K562 (cell line): ENCODE results near the gene GNB2. TPM values are rescaled to one million over a fixed set of nuclear protein-coding genes. Genes with fewer than 3 reads are reported as not detected.

Source experiments
- COPS2 ChIP-seq: fragments of 450-650 bp; conservative IDR thresholded peaks from 2 replicates; pipeline ENCODE4 v1.6.1; 2016; ENCODE audit warnings: mild to moderate bottlenecking, moderate library complexity
- ELF1 ChIP-seq: fragments of 200-800 bp; sonication (Bioruptor generic); IDR thresholded peaks from 2 replicates; pipeline ENCODE4 v1.6.1; 2016; ENCODE audit warnings: missing genetic modification characterization, missing compliant biosample characterization
- FOXK1 ChIP-seq: sonication (generic); formaldehyde crosslinking; IDR thresholded peaks from 2 replicates; pipeline ENCODE4 v1.8.0; 2022; ENCODE audit warnings: missing genetic modification reagents, mild to moderate bottlenecking, borderline replicate concordance
- IRF2 ChIP-seq: sonication (generic); formaldehyde crosslinking; IDR thresholded peaks from 2 replicates; pipeline ENCODE4 v1.8.1; 2022; ENCODE audit warnings: mild to moderate bottlenecking, missing genetic modification reagents
- MXI1 ChIP-seq: IDR thresholded peaks from 2 replicates; pipeline ENCODE4 v1.6.1; 2011; ENCODE audit warnings: low read depth, mild to moderate bottlenecking, improper control_type of control experiment, low read length
- NFIC ChIP-seq: fragments of 450-650 bp; IDR thresholded peaks from 2 replicates; pipeline ENCODE4 v1.6.1; 2017; ENCODE audit warnings: mild to moderate bottlenecking, inconsistent platforms
- PCBP2 ChIP-seq: fragments of 200-400 bp; formaldehyde crosslinking; IDR thresholded peaks from 2 replicates; pipeline ENCODE4 v1.6.1; 2018; ENCODE audit warnings: low read length, low read depth, mild to moderate bottlenecking, moderate library complexity; ENCODE audit not compliant: poor library complexity, severe bottlenecking
- POLR2G ChIP-seq: fragments of 200-400 bp; formaldehyde crosslinking; IDR thresholded peaks from 2 replicates; pipeline ENCODE4 v1.6.1; 2017; ENCODE audit warnings: low read depth, mild to moderate bottlenecking, antibody characterized with exemption, low read length, moderate library complexity
- POLR3A ChIP-seq: IDR thresholded peaks from 2 replicates; pipeline ENCODE4 v1.6.1; 2011; ENCODE audit warnings: borderline replicate concordance, mild to moderate bottlenecking, moderate library complexity; ENCODE audit not compliant: insufficient read length, insufficient read depth; ENCODE audit errors: extremely low read depth
- PRPF4 ChIP-seq: fragments of 200-400 bp; formaldehyde crosslinking; IDR thresholded peaks from one replicate; pipeline ENCODE4 v1.6.1; 2017; ENCODE audit warnings: low read length, low read depth, mild to moderate bottlenecking; ENCODE audit not compliant: insufficient read depth, poor library complexity, severe bottlenecking
- RNF219 ChIP-seq: fragments of 250-450 bp; sonication (Bioruptor Pico); IDR thresholded peaks from 2 replicates; pipeline ENCODE4 v1.5.0; 2022; ENCODE audit warnings: mild to moderate bottlenecking
- STAT6 ChIP-seq: sonication (generic); formaldehyde crosslinking; IDR thresholded peaks from 2 replicates; pipeline ENCODE4 v1.8.1; 2023; ENCODE audit warnings: mild to moderate bottlenecking, missing genetic modification reagents
- TEAD4 ChIP-seq, 2 experiments: sonication (generic) in 1 of 2; formaldehyde crosslinking in 1 of 2; IDR thresholded peaks; 2 replicates each; pipeline versions ENCODE4 v1.6.1 to v1.8.0; 2012 to 2022; ENCODE audit warnings: borderline replicate concordance in 1 of 2, inconsistent platforms in 1 of 2, low read length in 1 of 2, mild to moderate bottlenecking in 1 of 2, missing genetic modification reagents in 1 of 2
- ZNF121 ChIP-seq: sonication (generic); formaldehyde crosslinking; conservative IDR thresholded peaks from 2 replicates; pipeline ENCODE4 v1.8.0; 2022; ENCODE audit warnings: missing genetic modification reagents
- polyA plus RNA-seq, 8 experiments: library from polyadenylated mRNA; depleted of rRNA in 4 of 8; stranded (reverse) in 5 of 8; unstranded in 3 of 8; fragments of >200 nt; fragmentation: Nextera tagmentation in 2 of 8; fragmentation: Illumina TruSeq in 1 of 8; extraction: Ambion mirVana in 2 of 8; extraction: Trizol in 1 of 8; gene quantifications; 2 replicates each; pipeline versions ENCODE4 v1.2.1 to v1.2.3, GENCODE V29; 2011 to 2014; ENCODE audit warnings: inconsistent platforms in 1 of 8, missing spikeins in 1 of 8
- total RNA-seq, 7 experiments: library from RNA; depleted of rRNA in 6 of 7; stranded (reverse); fragments of >200 nt in 6 of 7; fragmentation: Illumina TruSeq in 2 of 7; extraction: Trizol in 2 of 7; gene quantifications; 2 replicates each; pipeline versions ENCODE4 v1.2.1 to v1.2.3, GENCODE V29; 2011 to 2021; ENCODE audit warnings: low replicate concordance in 1 of 7
- TF ChIP-seq, protein P1 (sequence below): sonication (generic); formaldehyde crosslinking; IDR thresholded peaks from 2 replicates; pipeline ENCODE4 v1.8.0; 2022; ENCODE audit warnings: mild to moderate bottlenecking, low read depth, missing genetic modification reagents
- TF ChIP-seq, protein P2 (sequence below): fragments of 450-650 bp; formaldehyde crosslinking; IDR thresholded peaks from 2 replicates; pipeline ENCODE4 v1.4.0; 2020; ENCODE audit warnings: mild to moderate bottlenecking, moderate library complexity

The GNB2 gene
- total and polyA plus RNA-seq, 9 of the 15 experiments (the other 6 are each of a cell fraction or from before 2014, with no cell fraction given), result 0.65 to 320 (median 104) TPM

DNA sequence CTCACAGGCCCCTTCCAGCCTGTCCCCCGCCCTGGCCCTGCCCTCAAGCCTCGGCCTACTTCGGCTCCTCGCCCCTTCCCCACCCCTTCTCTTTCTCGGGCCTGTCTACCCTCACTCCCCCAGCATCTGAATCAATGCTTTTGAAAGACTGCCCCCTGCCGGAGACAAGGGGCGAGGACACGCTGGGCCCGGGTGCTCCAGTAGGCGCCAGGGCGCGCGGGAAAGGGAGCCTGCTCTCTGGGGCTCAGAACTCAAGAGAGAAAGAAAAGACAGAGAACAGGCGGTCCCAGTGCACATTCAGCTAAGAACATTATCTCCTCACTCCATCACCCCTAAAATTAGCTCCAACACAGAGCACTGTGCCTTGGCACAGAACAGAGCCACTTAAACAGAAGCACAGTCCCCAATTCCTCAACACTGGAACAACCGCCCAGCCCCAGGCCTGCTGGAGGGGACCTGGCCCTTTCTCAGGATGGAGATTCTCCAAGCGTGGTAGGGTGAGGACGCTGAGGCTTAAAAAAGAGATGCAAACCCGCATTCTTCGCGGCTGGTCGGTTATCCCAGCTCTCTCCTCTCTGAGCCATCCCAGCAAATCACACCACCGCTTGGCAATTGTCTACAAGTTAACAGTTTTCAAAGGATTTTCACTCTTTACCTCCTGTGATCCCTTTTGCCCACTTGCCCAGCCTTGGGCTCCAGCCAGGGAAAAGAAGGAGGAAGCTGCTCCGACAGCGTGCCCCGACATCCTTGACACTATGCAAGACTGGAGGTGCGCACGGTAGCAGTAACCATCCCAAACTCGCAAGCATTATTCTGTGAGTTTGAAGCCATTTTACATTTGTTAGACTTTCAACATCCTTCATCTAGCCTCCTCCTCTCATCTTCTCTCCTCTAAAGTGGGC is 18.4 kb downstream of the GNB2 start (continued):
- no peak for TF ChIP-seq STAT6 (CRISPR knock-in tag)
- TF ChIP-seq NFIC, result no peak
- TF ChIP-seq RNF219 (CRISPR knock-in tag), result no peak
- no peak for TF ChIP-seq ELF1
- TF ChIP-seq COPS2, result no peak
- TF ChIP-seq, protein P1, sequence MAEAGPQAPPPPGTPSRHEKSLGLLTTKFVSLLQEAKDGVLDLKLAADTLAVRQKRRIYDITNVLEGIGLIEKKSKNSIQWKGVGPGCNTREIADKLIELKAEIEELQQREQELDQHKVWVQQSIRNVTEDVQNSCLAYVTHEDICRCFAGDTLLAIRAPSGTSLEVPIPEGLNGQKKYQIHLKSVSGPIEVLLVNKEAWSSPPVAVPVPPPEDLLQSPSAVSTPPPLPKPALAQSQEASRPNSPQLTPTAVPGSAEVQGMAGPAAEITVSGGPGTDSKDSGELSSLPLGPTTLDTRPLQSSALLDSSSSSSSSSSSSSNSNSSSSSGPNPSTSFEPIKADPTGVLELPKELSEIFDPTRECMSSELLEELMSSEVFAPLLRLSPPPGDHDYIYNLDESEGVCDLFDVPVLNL (CRISPR knock-in tag), result peak; percentile 34; the same call in 1 of the 2 replicates
- peak; percentile 57; the same call in 1 of the 2 replicates for TF ChIP-seq FOXK1 (CRISPR knock-in tag)
- TF ChIP-seq ZNF121 (CRISPR knock-in tag), result no peak
- no peak for TF ChIP-seq TEAD4 (IDR thresholded peaks at IDR 0.05; ENCODE audit: low read length)
- no peak for TF ChIP-seq TEAD4 (CRISPR knock-in tag; IDR thresholded peaks at IDR 0.05; ENCODE audit: borderline replicate concordance)
- TF ChIP-seq MXI1, result no peak
- TF ChIP-seq POLR3A, result no peak
- TF ChIP-seq, protein P2, sequence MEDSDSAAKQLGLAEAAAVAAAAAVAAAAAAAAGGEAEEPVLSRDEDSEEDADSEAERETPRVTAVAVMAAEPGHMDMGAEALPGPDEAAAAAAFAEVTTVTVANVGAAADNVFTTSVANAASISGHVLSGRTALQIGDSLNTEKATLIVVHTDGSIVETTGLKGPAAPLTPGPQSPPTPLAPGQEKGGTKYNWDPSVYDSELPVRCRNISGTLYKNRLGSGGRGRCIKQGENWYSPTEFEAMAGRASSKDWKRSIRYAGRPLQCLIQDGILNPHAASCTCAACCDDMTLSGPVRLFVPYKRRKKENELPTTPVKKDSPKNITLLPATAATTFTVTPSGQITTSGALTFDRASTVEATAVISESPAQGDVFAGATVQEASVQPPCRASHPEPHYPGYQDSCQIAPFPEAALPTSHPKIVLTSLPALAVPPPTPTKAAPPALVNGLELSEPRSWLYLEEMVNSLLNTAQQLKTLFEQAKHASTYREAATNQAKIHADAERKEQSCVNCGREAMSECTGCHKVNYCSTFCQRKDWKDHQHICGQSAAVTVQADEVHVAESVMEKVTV (CRISPR knock-in tag), result peak; percentile 76; the same call in 1 of the 2 replicates
- no peak for TF ChIP-seq PCBP2
- no peak for TF ChIP-seq IRF2 (CRISPR knock-in tag)
- TF ChIP-seq POLR2G, result no peak
- TF ChIP-seq PRPF4, result no peak
